Prostate gland (tissue), 2 donors: ENCODE results near the gene RPTOR.

Experiments used
- POLR2AphosphoS5 ChIP-seq: sonication (generic); formaldehyde crosslinking; IDR thresholded peaks from one replicate; pipeline ENCODE4 v1.6.1; 2017; ENCODE audit warnings: antibody characterized with exemption
- TF ChIP-seq, protein P1 (sequence below), 4 experiments: fragments of 200-600 bp in 2 of 4; fragments of 450-650 bp in 2 of 4; sonication (generic) in 2 of 4; IDR thresholded peaks; 1 replicate in 3 of 4; 2 replicates in 1 of 4; pipeline ENCODE4 v1.5.1; 2016 to 2019; ENCODE audit warnings: antibody characterized with exemption in 4 of 4, mild to moderate bottlenecking in 2 of 4, moderate library complexity in 2 of 4

DNA sequence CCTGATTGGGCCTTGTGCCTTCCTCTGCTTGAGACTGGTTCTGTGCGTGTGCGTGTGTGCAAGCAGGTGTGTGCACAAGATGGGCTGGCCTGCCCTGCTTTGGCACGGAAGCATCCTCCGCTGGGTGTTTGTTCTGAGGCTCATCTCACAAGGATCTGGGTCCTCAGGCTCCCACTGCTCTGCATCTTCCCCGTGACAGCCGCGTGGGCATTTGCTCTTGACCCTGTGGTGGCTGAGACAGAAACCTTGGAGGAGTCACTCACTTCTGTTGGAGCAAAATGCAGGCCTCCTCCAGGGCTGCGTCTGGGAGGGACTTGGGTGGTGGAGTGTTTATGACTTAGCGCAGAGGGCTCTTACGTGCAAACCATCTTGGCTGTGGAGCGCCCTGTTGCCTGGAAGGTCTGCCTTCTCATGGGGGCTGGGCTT is 119.2 kb downstream of the RPTOR start:
- TF ChIP-seq POLR2AphosphoS5 = no peak
- TF ChIP-seq, protein P1, sequence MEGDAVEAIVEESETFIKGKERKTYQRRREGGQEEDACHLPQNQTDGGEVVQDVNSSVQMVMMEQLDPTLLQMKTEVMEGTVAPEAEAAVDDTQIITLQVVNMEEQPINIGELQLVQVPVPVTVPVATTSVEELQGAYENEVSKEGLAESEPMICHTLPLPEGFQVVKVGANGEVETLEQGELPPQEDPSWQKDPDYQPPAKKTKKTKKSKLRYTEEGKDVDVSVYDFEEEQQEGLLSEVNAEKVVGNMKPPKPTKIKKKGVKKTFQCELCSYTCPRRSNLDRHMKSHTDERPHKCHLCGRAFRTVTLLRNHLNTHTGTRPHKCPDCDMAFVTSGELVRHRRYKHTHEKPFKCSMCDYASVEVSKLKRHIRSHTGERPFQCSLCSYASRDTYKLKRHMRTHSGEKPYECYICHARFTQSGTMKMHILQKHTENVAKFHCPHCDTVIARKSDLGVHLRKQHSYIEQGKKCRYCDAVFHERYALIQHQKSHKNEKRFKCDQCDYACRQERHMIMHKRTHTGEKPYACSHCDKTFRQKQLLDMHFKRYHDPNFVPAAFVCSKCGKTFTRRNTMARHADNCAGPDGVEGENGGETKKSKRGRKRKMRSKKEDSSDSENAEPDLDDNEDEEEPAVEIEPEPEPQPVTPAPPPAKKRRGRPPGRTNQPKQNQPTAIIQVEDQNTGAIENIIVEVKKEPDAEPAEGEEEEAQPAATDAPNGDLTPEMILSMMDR (IDR thresholded peaks at IDR 0.05) = no peak
